Measurements from ENCODE around the gene NR5A2. TPM values are rescaled to one million over a fixed set of nuclear protein-coding genes. Genes with fewer than 3 reads are reported as not detected.

Gene NR5A2
- polyA plus RNA-seq, 3 donors = 0.03 to 0.31 TPM; not detected in 1

DNA sequence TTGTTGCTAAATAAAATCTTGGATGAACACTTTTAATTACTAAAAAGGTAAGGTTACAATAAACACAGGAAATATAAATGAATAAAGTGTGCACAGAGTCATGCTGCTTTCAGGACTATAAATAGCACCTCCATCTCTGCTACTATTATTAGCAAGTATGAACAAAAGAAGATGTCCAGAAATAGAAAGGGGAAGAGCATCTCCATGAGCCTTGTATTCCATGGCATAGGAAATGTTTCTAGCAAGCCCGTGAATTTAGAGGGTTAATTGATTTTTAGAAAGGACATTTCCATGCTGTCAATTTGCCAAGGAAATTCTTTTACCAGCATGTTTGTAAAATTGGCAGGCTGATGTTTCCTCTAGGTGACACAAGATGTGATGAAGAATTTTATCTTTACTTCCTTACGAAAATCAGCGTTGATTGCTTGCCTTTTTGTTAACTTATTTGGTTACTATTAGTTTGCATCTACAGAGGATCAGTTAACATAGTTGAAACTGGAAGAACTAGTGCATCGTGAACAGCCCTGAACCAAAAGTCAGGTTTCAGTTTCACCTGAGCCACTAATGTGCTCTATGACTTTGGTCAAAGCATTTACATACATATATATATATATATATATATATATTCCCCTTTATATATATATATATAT, 45.3 kb downstream of the NR5A2 start:
- H3K4me1 ChIP-seq (ENCODE audit: control insufficient read depth in 1 of 2, insufficient read depth in 2 of 2, low read length in 2 of 2) = no peaks in the 10 kb centered on the region
- no peak overlapping the region for H3K27ac ChIP-seq (ENCODE audit: low read depth in 1 of 2, low read length in 2 of 2)
- Mint-ChIP-seq H3K36me3 (no peaks in the 10 kb centered on the region), H3K27ac (no peak overlapping the region), H3K4me3 (no peak overlapping the region), H3K9me3 (peaks cover 0 to 2% (median 0%) of the 10 kb centered on the region in 7 donors), H3K27me3 (ENCODE audit: low read depth in 3 of 3) (peaks cover 13 to 21% (median 17%) of the 10 kb centered on the region in 3 donors), H3K4me1 (peaks cover 4% of the 10 kb centered on the region)
- H4K20me1 ChIP-seq (ENCODE audit: insufficient read depth, low read length) = no peaks in the 10 kb centered on the region
- no peak overlapping the region for H2AFZ ChIP-seq (ENCODE audit: insufficient read depth, low read depth, low read length, poor library complexity, severe bottlenecking)
- no peaks in the 10 kb centered on the region for H3K36me3 ChIP-seq (replicated peaks in 1 of 2; ENCODE audit: control insufficient read depth in 1 of 2, insufficient read depth in 2 of 2, low read length in 2 of 2)
- intact Hi-C loops (cut with micrococcal nuclease) = no loop called here
- peaks cover 0 to 12% of the 10 kb centered on the region in 2 donors for H3K27me3 ChIP-seq (ENCODE audit: control insufficient read depth in 2 of 2, insufficient read depth in 2 of 2, low read length in 2 of 2)
- H3K79me2 ChIP-seq (ENCODE audit: insufficient read depth, low read length) = no peaks in the 10 kb centered on the region
- H3K4me2 ChIP-seq (replicated peaks; ENCODE audit: extremely low read depth, low read length, poor library complexity, severe bottlenecking) = no peak overlapping the region
- no peaks in the 10 kb centered on the region for H3K9me3 ChIP-seq (replicated peaks in 1 of 2; ENCODE audit: control insufficient read depth in 1 of 2, insufficient read depth in 1 of 2, low read length in 2 of 2)
- DNase-seq = no peak
- TF ChIP-seq, protein P1, sequence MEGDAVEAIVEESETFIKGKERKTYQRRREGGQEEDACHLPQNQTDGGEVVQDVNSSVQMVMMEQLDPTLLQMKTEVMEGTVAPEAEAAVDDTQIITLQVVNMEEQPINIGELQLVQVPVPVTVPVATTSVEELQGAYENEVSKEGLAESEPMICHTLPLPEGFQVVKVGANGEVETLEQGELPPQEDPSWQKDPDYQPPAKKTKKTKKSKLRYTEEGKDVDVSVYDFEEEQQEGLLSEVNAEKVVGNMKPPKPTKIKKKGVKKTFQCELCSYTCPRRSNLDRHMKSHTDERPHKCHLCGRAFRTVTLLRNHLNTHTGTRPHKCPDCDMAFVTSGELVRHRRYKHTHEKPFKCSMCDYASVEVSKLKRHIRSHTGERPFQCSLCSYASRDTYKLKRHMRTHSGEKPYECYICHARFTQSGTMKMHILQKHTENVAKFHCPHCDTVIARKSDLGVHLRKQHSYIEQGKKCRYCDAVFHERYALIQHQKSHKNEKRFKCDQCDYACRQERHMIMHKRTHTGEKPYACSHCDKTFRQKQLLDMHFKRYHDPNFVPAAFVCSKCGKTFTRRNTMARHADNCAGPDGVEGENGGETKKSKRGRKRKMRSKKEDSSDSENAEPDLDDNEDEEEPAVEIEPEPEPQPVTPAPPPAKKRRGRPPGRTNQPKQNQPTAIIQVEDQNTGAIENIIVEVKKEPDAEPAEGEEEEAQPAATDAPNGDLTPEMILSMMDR (IDR thresholded peaks at IDR 0.05) = no peak
- H3K9ac ChIP-seq (ENCODE audit: insufficient read depth, low read length, poor library complexity, severe bottlenecking) = no peak overlapping the region
- no peak overlapping the region for H3K4me3 ChIP-seq (replicated peaks in 1 of 3; ENCODE audit: low read depth in 2 of 3, low read length in 3 of 3)
- 57% methylated on average over 1 of the region's 4 CpGs for WGBS (ENCODE audit: insufficient coverage)

DNA sequence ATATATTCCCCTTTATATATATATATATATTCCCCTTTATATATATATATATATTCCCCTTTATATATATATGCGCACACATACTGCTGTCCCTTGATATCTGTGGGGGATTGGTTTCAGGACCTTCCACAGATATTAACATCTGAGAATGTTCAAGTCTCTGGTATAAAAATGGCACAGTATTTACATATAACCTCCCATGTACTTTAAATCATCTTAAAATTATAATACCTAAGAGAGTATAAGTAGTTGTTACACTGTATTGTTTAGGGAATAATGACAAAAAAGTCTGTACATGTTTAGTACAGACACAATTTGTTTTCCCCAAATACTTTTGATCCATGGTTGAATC, 45.8 kb downstream of the NR5A2 start:
- H3K9ac ChIP-seq (ENCODE audit: insufficient read depth, low read length, poor library complexity, severe bottlenecking) = no peak overlapping the region
- no peak overlapping the region for H3K27ac Mint-ChIP-seq
- H3K4me3 Mint-ChIP-seq = no peak overlapping the region
- peaks cover 0 to 2% (median 0%) of the 10 kb centered on the region in 7 donors for H3K9me3 Mint-ChIP-seq
- H3K27ac ChIP-seq (ENCODE audit: low read depth in 1 of 2, low read length in 2 of 2) = no peak overlapping the region
- H3K4me1 ChIP-seq (ENCODE audit: control insufficient read depth in 1 of 2, insufficient read depth in 2 of 2, low read length in 2 of 2) = no peaks in the 10 kb centered on the region
- H3K36me3 ChIP-seq (replicated peaks in 1 of 2; ENCODE audit: control insufficient read depth in 1 of 2, insufficient read depth in 2 of 2, low read length in 2 of 2) = no peaks in the 10 kb centered on the region
- H3K4me1 Mint-ChIP-seq = peaks cover 4% of the 10 kb centered on the region
- H3K79me2 ChIP-seq (ENCODE audit: insufficient read depth, low read length) = no peaks in the 10 kb centered on the region
- no peaks in the 10 kb centered on the region for H3K9me3 ChIP-seq (replicated peaks in 1 of 2; ENCODE audit: control insufficient read depth in 1 of 2, insufficient read depth in 1 of 2, low read length in 2 of 2)
- DNase-seq = no peak
- no CpG with 5 or more reads among the region's 1 CpG for WGBS (ENCODE audit: insufficient coverage)
- no peak overlapping the region for H3K4me2 ChIP-seq (replicated peaks; ENCODE audit: extremely low read depth, low read length, poor library complexity, severe bottlenecking)
- H4K20me1 ChIP-seq (ENCODE audit: insufficient read depth, low read length) = no peaks in the 10 kb centered on the region
- H2AFZ ChIP-seq (ENCODE audit: insufficient read depth, low read depth, low read length, poor library complexity, severe bottlenecking) = no peak overlapping the region
- intact Hi-C loops (cut with micrococcal nuclease) = no loop called here
- H3K27me3 ChIP-seq (ENCODE audit: control insufficient read depth in 2 of 2, insufficient read depth in 2 of 2, low read length in 2 of 2) = peaks cover 0 to 12% of the 10 kb centered on the region in 2 donors
- H3K36me3 Mint-ChIP-seq = no peaks in the 10 kb centered on the region
- peaks cover 13 to 21% (median 17%) of the 10 kb centered on the region in 3 donors for H3K27me3 Mint-ChIP-seq (ENCODE audit: low read depth in 3 of 3)
- no peak overlapping the region for H3K4me3 ChIP-seq (replicated peaks in 1 of 3; ENCODE audit: low read depth in 2 of 3, low read length in 3 of 3)
- TF ChIP-seq, protein P1 (IDR thresholded peaks at IDR 0.05) = no peak
